MV-4-11 (cell line): ENCODE measurements around the gene ITGA7.

ENCODE experiments used
- DNase-seq: peaks from one replicate; lab custom pipeline; 2025; lab: John Stamatoyannopoulos, UW

Gene ITGA7

GRCh38 chr12:55642669-55643068 lies 65.0 kb downstream of the ITGA7 start:
- DNase-seq = peak; percentile 77

DNA sequence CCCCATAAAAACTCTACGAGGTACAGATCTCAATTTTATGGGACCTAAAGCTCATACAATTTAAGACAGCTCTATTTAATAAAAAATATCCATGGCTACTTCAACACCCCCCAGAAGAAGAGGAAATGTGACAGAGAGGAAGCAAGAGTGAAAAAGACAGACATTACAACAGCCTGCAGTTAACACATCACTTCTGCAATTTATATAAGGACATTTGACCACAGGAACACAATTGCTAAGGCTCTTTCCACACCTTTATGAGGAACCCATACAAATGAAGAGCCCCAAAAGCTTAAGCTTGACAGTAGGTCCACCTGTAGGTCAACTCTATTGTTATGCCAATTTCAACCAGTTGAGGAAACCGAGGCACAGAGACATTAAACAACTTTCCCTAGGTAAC lies 65.4 kb downstream of the ITGA7 start:
- DNase-seq = peak; percentile 96

DNA sequence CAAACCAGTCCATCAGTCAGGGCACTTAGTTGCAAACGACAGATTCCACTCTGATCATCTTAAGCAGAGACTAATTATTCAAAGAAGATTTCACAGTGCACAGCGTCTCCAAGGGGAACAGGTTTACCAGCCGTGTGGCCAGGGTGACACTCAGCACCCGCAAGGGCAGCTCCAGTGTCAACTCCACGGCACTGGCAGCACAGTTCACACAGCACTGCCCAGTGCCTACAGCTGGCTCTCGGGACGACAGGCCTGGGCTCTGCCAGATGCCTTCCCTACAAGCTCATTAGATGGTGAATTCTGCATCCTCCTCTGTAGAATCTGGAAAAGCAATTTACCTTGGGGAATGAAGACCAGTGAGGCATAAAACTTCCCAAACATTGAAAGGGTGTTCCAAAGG lies 66.1 kb downstream of the ITGA7 start:
- DNase-seq = no peak

DNA sequence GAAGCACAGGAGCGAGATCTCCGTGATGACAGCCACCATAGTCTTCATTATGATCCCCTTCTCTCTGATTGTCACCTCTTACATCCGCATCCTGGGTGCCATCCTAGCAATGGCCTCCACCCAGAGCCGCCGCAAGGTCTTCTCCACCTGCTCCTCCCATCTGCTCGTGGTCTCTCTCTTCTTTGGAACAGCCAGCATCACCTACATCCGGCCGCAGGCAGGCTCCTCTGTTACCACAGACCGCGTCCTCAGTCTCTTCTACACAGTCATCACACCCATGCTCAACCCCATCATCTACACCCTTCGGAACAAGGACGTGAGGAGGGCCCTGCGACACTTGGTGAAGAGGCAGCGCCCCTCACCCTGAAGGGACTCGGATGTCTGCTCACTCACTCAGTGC lies 70.2 kb downstream of the ITGA7 start:
- no peak for DNase-seq

DNA sequence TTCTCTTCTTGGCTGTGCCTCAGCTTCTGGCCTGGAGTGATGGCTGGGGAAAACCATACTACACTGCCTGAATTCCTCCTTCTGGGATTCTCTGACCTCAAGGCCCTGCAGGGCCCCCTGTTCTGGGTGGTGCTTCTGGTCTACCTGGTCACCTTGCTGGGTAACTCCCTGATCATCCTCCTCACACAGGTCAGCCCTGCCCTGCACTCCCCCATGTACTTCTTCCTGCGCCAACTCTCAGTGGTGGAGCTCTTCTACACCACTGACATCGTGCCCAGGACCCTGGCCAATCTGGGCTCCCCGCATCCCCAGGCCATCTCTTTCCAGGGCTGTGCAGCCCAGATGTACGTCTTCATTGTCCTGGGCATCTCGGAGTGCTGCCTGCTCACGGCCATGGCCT lies 70.9 kb downstream of the ITGA7 start, which contains the start of gene OR10P1:
OR10P1 (plus strand) TSS at position 40 of the 400 bp plus-strand sequence; CDS start at position 40, 0 bp downstream.
- no peak for DNase-seq

- no peak for DNase-seq
Measured at GRCh38 chr12:55636116-55636655, 71.5 kb downstream of the ITGA7 start.
